Measurements from ENCODE around the gene CUL2.

The CUL2 gene

GRCh38 chr10:34969171-34969570, 121.0 kb downstream of the CUL2 start:
- Histone ChIP-seq H3K4me2 (ENCODE audit: insufficient read depth, low read length) (no peak overlapping the region), H3K27ac (ENCODE audit: low read length) (no peak overlapping the region), H3K27me3 (ENCODE audit: insufficient read depth, low read length, poor library complexity) (no peaks in the 10 kb centered on the region), H3K79me2 (ENCODE audit: insufficient read depth, low read length) (no peaks in the 10 kb centered on the region), H3K4me3 (ENCODE audit: low read depth in 1 of 2, low read length in 2 of 2) (no peak overlapping the region), H3K9ac (ENCODE audit: low read depth, low read length) (no peak overlapping the region), H3K4me1 (ENCODE audit: insufficient read depth, low read length) (no peaks in the 10 kb centered on the region), H2AFZ (ENCODE audit: low read depth, low read length) (no peak overlapping the region), H3K9me3 (ENCODE audit: insufficient read depth, low read length, severe bottlenecking) (no peaks in the 10 kb centered on the region), H4K20me1 (ENCODE audit: insufficient read depth, low read length) (no peaks in the 10 kb centered on the region), H3K36me3 (ENCODE audit: insufficient read depth, low read length) (no peaks in the 10 kb centered on the region)
- DNase-seq (no peak), ATAC-seq (ENCODE audit: insufficient read depth, low read depth) (no peak)
- TF ChIP-seq CTCF (IDR thresholded peaks at IDR 0.05; ENCODE audit: borderline replicate concordance, extremely low read depth, low read length, poor library complexity, severe bottlenecking) (no peak), EZH2 (IDR thresholded peaks at IDR 0.05; ENCODE audit: borderline replicate concordance, low read depth, low read length, severe bottlenecking) (no peak)

GRCh38 chr10:34967335-34967880, 122.7 kb downstream of the CUL2 start:
- H3K4me1 ChIP-seq (ENCODE audit: insufficient read depth, low read length) = no peaks in the 10 kb centered on the region
- no peaks in the 10 kb centered on the region for H4K20me1 ChIP-seq (ENCODE audit: insufficient read depth, low read length)
- H3K36me3 ChIP-seq (ENCODE audit: insufficient read depth, low read length) = no peaks in the 10 kb centered on the region
- H3K79me2 ChIP-seq (ENCODE audit: insufficient read depth, low read length) = no peaks in the 10 kb centered on the region
- H3K4me2 ChIP-seq (ENCODE audit: insufficient read depth, low read length) = no peak overlapping the region
- H3K9me3 ChIP-seq (ENCODE audit: insufficient read depth, low read length, severe bottlenecking) = no peaks in the 10 kb centered on the region
- no peak overlapping the region for H2AFZ ChIP-seq (ENCODE audit: low read depth, low read length)
- H3K27me3 ChIP-seq (ENCODE audit: insufficient read depth, low read length, poor library complexity) = no peaks in the 10 kb centered on the region
- ATAC-seq (ENCODE audit: insufficient read depth, low read depth) (no peak), DNase-seq (no peak)
- no peak overlapping the region for H3K9ac ChIP-seq (ENCODE audit: low read depth, low read length)
- no peak overlapping the region for H3K27ac ChIP-seq (ENCODE audit: low read length)
- TF ChIP-seq CTCF (IDR thresholded peaks at IDR 0.05; ENCODE audit: borderline replicate concordance, extremely low read depth, low read length, poor library complexity, severe bottlenecking) (no peak), EZH2 (IDR thresholded peaks at IDR 0.05; ENCODE audit: borderline replicate concordance, low read depth, low read length, severe bottlenecking) (no peak)
- H3K4me3 ChIP-seq (ENCODE audit: low read depth in 1 of 2, low read length in 2 of 2) = no peak overlapping the region

- H3K27ac ChIP-seq (ENCODE audit: low read length) = no peak overlapping the region
- DNase-seq = no peak
Measured at GRCh38 chr10:34966451-34966850, 123.7 kb downstream of the CUL2 start.

GRCh38 chr10:34966040-34966439, 124.1 kb downstream of the CUL2 start:
- DNase-seq (no peak), ATAC-seq (ENCODE audit: insufficient read depth, low read depth) (no peak)
- no peaks in the 10 kb centered on the region for H3K9me3 ChIP-seq (ENCODE audit: insufficient read depth, low read length, severe bottlenecking)
- no peaks in the 10 kb centered on the region for H3K4me1 ChIP-seq (ENCODE audit: insufficient read depth, low read length)
- no peaks in the 10 kb centered on the region for H3K27me3 ChIP-seq (ENCODE audit: insufficient read depth, low read length, poor library complexity)
- no peak overlapping the region for H2AFZ ChIP-seq (ENCODE audit: low read depth, low read length)
- no peaks in the 10 kb centered on the region for H4K20me1 ChIP-seq (ENCODE audit: insufficient read depth, low read length)
- no peaks in the 10 kb centered on the region for H3K36me3 ChIP-seq (ENCODE audit: insufficient read depth, low read length)
- H3K4me2 ChIP-seq (ENCODE audit: insufficient read depth, low read length) = no peak overlapping the region
- H3K4me3 ChIP-seq (ENCODE audit: low read depth in 1 of 2, low read length in 2 of 2) = no peak overlapping the region
- H3K9ac ChIP-seq (ENCODE audit: low read depth, low read length) = no peak overlapping the region
- H3K79me2 ChIP-seq (ENCODE audit: insufficient read depth, low read length) = no peaks in the 10 kb centered on the region
- H3K27ac ChIP-seq (ENCODE audit: low read length) = no peak overlapping the region
- no peak for TF ChIP-seq CTCF (IDR thresholded peaks at IDR 0.05; ENCODE audit: borderline replicate concordance, extremely low read depth, low read length, poor library complexity, severe bottlenecking)
- no peak for TF ChIP-seq EZH2 (IDR thresholded peaks at IDR 0.05; ENCODE audit: borderline replicate concordance, low read depth, low read length, severe bottlenecking)

More at GRCh38 chr10:34966451-34966850, 123.7 kb downstream of the CUL2 start:
- no peak for ATAC-seq (ENCODE audit: insufficient read depth, low read depth)
- Histone ChIP-seq H3K79me2 (ENCODE audit: insufficient read depth, low read length) (no peaks in the 10 kb centered on the region), H3K9ac (ENCODE audit: low read depth, low read length) (no peak overlapping the region), H3K4me2 (ENCODE audit: insufficient read depth, low read length) (no peak overlapping the region), H4K20me1 (ENCODE audit: insufficient read depth, low read length) (no peaks in the 10 kb centered on the region), H3K36me3 (ENCODE audit: insufficient read depth, low read length) (no peaks in the 10 kb centered on the region), H2AFZ (ENCODE audit: low read depth, low read length) (no peak overlapping the region), H3K27me3 (ENCODE audit: insufficient read depth, low read length, poor library complexity) (no peaks in the 10 kb centered on the region), H3K4me1 (ENCODE audit: insufficient read depth, low read length) (no peaks in the 10 kb centered on the region), H3K4me3 (ENCODE audit: low read depth in 1 of 2, low read length in 2 of 2) (no peak overlapping the region), H3K9me3 (ENCODE audit: insufficient read depth, low read length, severe bottlenecking) (no peaks in the 10 kb centered on the region)
- no peak for TF ChIP-seq EZH2 (IDR thresholded peaks at IDR 0.05; ENCODE audit: borderline replicate concordance, low read depth, low read length, severe bottlenecking)
